HepG2 (cell line): Measurements from ENCODE around the gene SLC16A5. TPM values are rescaled to one million over a fixed set of nuclear protein-coding genes. Genes with fewer than 3 reads are reported as not detected.

Source experiments
- ARHGAP35 ChIP-seq: sonication (generic); formaldehyde crosslinking; IDR thresholded peaks from 2 replicates; pipeline ENCODE4 v1.9.0; 2022; ENCODE audit warnings: mild to moderate bottlenecking, inconsistent platforms, moderate library complexity, missing genetic modification reagents, borderline replicate concordance
- ARNT ChIP-seq: fragments of 450-650 bp; IDR thresholded peaks from 2 replicates; pipeline ENCODE4 v1.6.1; 2017
- EEA1 ChIP-seq: sonication (generic); formaldehyde crosslinking; IDR thresholded peaks from 2 replicates; pipeline ENCODE4 v1.5.1; 2020; ENCODE audit warnings: mild to moderate bottlenecking, missing genetic modification reagents, borderline replicate concordance
- FOXC1 ChIP-seq: sonication (generic); formaldehyde crosslinking; IDR thresholded peaks from 2 replicates; pipeline ENCODE4 v1.8.0; 2022; ENCODE audit warnings: mild to moderate bottlenecking, missing genetic modification reagents, borderline replicate concordance
- FOXK2 ChIP-seq: fragments of 450-650 bp; IDR thresholded peaks from 2 replicates; pipeline ENCODE4 v1.6.1; 2016
- GFI1 ChIP-seq: sonication (generic); formaldehyde crosslinking; IDR thresholded peaks from 2 replicates; pipeline ENCODE4 v1.5.0; 2020; ENCODE audit warnings: missing genetic modification reagents, mild to moderate bottlenecking, borderline replicate concordance
- IKZF4 ChIP-seq: sonication (generic); formaldehyde crosslinking; IDR thresholded peaks from 2 replicates; pipeline ENCODE4 v1.5.1; 2020; ENCODE audit warnings: borderline replicate concordance, mild to moderate bottlenecking, low read depth, missing genetic modification reagents; ENCODE audit errors: not compliant biosample characterization
- IRX3 ChIP-seq: sonication (generic); formaldehyde crosslinking; IDR thresholded peaks from 2 replicates; pipeline ENCODE4 v1.8.1; 2023; ENCODE audit warnings: mild to moderate bottlenecking, low read depth, missing genetic modification reagents, borderline replicate concordance
- MYNN ChIP-seq: sonication (generic); formaldehyde crosslinking; IDR thresholded peaks from 2 replicates; pipeline ENCODE4 v1.4.0; 2020; ENCODE audit warnings: mild to moderate bottlenecking, low read depth, missing genetic modification reagents
- NCOA2 ChIP-seq: sonication (generic); formaldehyde crosslinking; IDR thresholded peaks from 2 replicates; pipeline ENCODE4 v1.8.0; 2022; ENCODE audit warnings: inconsistent platforms
- NFIC ChIP-seq: IDR thresholded peaks from 2 replicates; pipeline ENCODE4 v1.6.1; 2012; ENCODE audit warnings: mild to moderate bottlenecking, low read length, inconsistent platforms
- RARA ChIP-seq: IDR thresholded peaks from 2 replicates; pipeline ENCODE4 v1.6.1; 2016; ENCODE audit warnings: missing genetic modification reagents, missing compliant biosample characterization
- SAP130 ChIP-seq: IDR thresholded peaks from 2 replicates; pipeline ENCODE4 v1.6.1; 2016; ENCODE audit warnings: low read depth
- SMARCC2 ChIP-seq: fragments of 450-650 bp; IDR thresholded peaks from 2 replicates; pipeline ENCODE4 v1.6.1; 2017; ENCODE audit warnings: antibody characterized with exemption, mild to moderate bottlenecking
- SP140L ChIP-seq: sonication (generic); formaldehyde crosslinking; IDR thresholded peaks from 2 replicates; pipeline ENCODE4 v1.4.0; 2020; ENCODE audit warnings: missing genetic modification reagents, borderline replicate concordance
- TP53 ChIP-seq: sonication (generic); formaldehyde crosslinking; conservative IDR thresholded peaks from 2 replicates; pipeline ENCODE4 v1.4.0; 2020; ENCODE audit warnings: missing genetic modification reagents
- ZNF124 ChIP-seq: sonication (generic); formaldehyde crosslinking; IDR thresholded peaks from 2 replicates; pipeline ENCODE4 v1.4.0; 2020; ENCODE audit warnings: missing genetic modification reagents
- ZNF331 ChIP-seq: sonication (generic); formaldehyde crosslinking; IDR thresholded peaks from 2 replicates; pipeline ENCODE4 v1.4.0; 2020; ENCODE audit warnings: missing genetic modification reagents
- ZNF354B ChIP-seq: sonication (generic); formaldehyde crosslinking; IDR thresholded peaks from 2 replicates; pipeline ENCODE4 v1.8.0; 2022; ENCODE audit warnings: mild to moderate bottlenecking, missing genetic modification reagents
- ZNF501 ChIP-seq: sonication (generic); formaldehyde crosslinking; IDR thresholded peaks from 2 replicates; pipeline ENCODE4 v1.5.1; 2020; ENCODE audit warnings: mild to moderate bottlenecking, moderate library complexity, missing genetic modification reagents
- ZNF510 ChIP-seq: sonication (generic); formaldehyde crosslinking; IDR thresholded peaks from 2 replicates; pipeline ENCODE4 v1.4.0; 2020; ENCODE audit warnings: low read depth, mild to moderate bottlenecking, missing genetic modification reagents
- ZNF747 ChIP-seq: sonication (generic); formaldehyde crosslinking; IDR thresholded peaks from 2 replicates; pipeline ENCODE4 v1.8.1; 2023; ENCODE audit warnings: missing genetic modification reagents, mild to moderate bottlenecking, borderline replicate concordance
- ZNF777 ChIP-seq: sonication (generic); formaldehyde crosslinking; IDR thresholded peaks from 2 replicates; pipeline ENCODE4 v1.4.0; 2020; ENCODE audit warnings: missing genetic modification reagents
- polyA plus RNA-seq, 8 experiments: library from polyadenylated mRNA; depleted of rRNA in 3 of 8; stranded (reverse) in 7 of 8; unstranded in 1 of 8; fragments of >200 nt; fragmentation: Illumina TruSeq in 4 of 8; extraction: Trizol in 4 of 8; gene quantifications; 2 replicates each; pipeline versions ENCODE4 v1.2.1 to v1.2.3, GENCODE V29; 2011 to 2016; ENCODE audit warnings: low read depth in 4 of 8, missing spikeins in 1 of 8, mixed read lengths in 1 of 8; ENCODE audit not compliant: insufficient read depth in 1 of 8
- total RNA-seq, 5 experiments: library from RNA; depleted of rRNA; stranded (reverse); fragments of >200 nt; fragmentation: Illumina TruSeq; extraction: Trizol; gene quantifications; 2 replicates each; pipeline ENCODE4 v1.2.3, GENCODE V29; 2016; ENCODE audit warnings: low read depth in 1 of 5
- TF ChIP-seq, protein P1 (sequence below): sonication (generic); formaldehyde crosslinking; conservative IDR thresholded peaks from 2 replicates; pipeline ENCODE4 v1.4.0; 2020; ENCODE audit warnings: missing genetic modification reagents
- TF ChIP-seq, protein P2 (sequence below): sonication (generic); formaldehyde crosslinking; conservative IDR thresholded peaks from 2 replicates; pipeline ENCODE4 v1.4.0; 2020; ENCODE audit warnings: mild to moderate bottlenecking, missing genetic modification reagents, moderate library complexity
- TF ChIP-seq, protein P3 (sequence below): sonication (generic); formaldehyde crosslinking; IDR thresholded peaks from 2 replicates; pipeline ENCODE4 v1.4.0; 2020; ENCODE audit warnings: mild to moderate bottlenecking, missing genetic modification reagents

SLC16A5 gene
- total and polyA plus RNA-seq, 2 of the 13 experiments (the other 11 are each of a cell fraction or from before 2014, with no cell fraction given) = 0.69 to 5.6 TPM

DNA sequence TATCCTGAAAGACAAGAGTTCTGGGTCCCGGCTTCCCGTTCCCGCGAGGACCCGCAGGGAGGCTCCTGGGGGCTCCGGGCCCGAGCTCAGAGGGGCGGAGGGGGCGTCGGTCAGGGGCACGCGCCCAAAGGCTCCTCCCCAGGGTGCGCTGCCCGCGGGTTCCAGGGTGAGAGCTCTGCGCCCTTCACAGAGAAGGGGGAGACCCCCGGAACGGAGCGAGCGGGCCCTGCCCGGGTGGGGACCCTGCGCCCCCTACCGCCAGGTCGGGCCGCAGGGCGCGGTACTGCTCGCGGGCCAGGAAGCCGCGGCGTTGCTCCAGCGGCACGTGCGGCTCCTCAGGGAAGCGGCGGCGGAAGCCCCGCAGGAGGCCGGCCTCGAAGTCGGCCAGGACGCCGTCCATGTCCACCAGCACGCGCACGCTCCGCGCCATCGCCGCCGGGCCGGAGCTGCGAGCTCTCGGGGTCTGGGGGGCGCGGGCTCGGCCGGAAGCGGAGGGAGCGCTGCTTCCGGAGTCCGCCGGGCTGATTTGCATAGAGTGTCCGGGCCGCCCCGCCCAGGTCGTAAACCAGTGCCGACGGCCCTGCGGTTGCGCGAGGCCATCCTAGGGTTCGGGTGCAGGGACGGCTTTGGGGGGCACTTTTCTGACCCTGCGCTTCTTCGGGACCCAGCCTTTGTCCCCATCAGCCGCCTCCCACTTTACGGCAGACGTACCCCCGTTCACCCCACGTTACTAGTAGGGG lies 43.7 kb downstream of the SLC16A5 start, which contains the start of gene NT5C (continued):
- TF ChIP-seq ZNF510 (CRISPR knock-in tag) = peak; percentile 53; the same call in 1 of the 2 replicates
- peak; percentile 92 for TF ChIP-seq EEA1 (CRISPR knock-in tag)
- TF ChIP-seq, protein P1, sequence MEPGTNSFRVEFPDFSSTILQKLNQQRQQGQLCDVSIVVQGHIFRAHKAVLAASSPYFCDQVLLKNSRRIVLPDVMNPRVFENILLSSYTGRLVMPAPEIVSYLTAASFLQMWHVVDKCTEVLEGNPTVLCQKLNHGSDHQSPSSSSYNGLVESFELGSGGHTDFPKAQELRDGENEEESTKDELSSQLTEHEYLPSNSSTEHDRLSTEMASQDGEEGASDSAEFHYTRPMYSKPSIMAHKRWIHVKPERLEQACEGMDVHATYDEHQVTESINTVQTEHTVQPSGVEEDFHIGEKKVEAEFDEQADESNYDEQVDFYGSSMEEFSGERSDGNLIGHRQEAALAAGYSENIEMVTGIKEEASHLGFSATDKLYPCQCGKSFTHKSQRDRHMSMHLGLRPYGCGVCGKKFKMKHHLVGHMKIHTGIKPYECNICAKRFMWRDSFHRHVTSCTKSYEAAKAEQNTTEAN (CRISPR knock-in tag) = peak; percentile 83
- TF ChIP-seq ZNF124 (CRISPR knock-in tag) = no peak; the same call in 1 of the 2 replicates
- TF ChIP-seq IKZF4 (CRISPR knock-in tag) = peak; percentile 58
- no peak for TF ChIP-seq MYNN
- TF ChIP-seq ZNF331 (CRISPR knock-in tag) = peak; percentile 76
- no peak for TF ChIP-seq SMARCC2
- TF ChIP-seq ARNT = no peak
- peak; percentile 95 for TF ChIP-seq ARHGAP35
- TF ChIP-seq, protein P2, sequence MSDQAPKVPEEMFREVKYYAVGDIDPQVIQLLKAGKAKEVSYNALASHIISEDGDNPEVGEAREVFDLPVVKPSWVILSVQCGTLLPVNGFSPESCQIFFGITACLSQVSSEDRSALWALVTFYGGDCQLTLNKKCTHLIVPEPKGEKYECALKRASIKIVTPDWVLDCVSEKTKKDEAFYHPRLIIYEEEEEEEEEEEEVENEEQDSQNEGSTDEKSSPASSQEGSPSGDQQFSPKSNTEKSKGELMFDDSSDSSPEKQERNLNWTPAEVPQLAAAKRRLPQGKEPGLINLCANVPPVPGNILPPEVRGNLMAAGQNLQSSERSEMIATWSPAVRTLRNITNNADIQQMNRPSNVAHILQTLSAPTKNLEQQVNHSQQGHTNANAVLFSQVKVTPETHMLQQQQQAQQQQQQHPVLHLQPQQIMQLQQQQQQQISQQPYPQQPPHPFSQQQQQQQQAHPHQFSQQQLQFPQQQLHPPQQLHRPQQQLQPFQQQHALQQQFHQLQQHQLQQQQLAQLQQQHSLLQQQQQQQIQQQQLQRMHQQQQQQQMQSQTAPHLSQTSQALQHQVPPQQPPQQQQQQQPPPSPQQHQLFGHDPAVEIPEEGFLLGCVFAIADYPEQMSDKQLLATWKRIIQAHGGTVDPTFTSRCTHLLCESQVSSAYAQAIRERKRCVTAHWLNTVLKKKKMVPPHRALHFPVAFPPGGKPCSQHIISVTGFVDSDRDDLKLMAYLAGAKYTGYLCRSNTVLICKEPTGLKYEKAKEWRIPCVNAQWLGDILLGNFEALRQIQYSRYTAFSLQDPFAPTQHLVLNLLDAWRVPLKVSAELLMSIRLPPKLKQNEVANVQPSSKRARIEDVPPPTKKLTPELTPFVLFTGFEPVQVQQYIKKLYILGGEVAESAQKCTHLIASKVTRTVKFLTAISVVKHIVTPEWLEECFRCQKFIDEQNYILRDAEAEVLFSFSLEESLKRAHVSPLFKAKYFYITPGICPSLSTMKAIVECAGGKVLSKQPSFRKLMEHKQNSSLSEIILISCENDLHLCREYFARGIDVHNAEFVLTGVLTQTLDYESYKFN (CRISPR knock-in tag) = peak; percentile 43; the same call in 1 of the 2 replicates
- TF ChIP-seq TP53 (CRISPR knock-in tag) = no peak
- peak; percentile 43; the same call in 1 of the 2 replicates for TF ChIP-seq SP140L (CRISPR knock-in tag)
- peak; percentile 68; the same call in 1 of the 2 replicates for TF ChIP-seq ZNF747 (CRISPR knock-in tag)
- peak; percentile 95 for TF ChIP-seq SAP130 (CRISPR knock-in tag)
- TF ChIP-seq NFIC = no peak; the same call in 1 of the 2 replicates
- peak; percentile 84 for TF ChIP-seq ZNF777 (CRISPR knock-in tag)
- TF ChIP-seq FOXK2 = no peak
- TF ChIP-seq ZNF501 (CRISPR knock-in tag) = no peak
- TF ChIP-seq IRX3 = peak; percentile 90; the same call in 1 of the 2 replicates
- no peak; the same call in 1 of the 2 replicates for TF ChIP-seq NCOA2 (CRISPR knock-in tag)
- peak; percentile 47; the same call in 1 of the 2 replicates for TF ChIP-seq ZNF354B (CRISPR knock-in tag)
- TF ChIP-seq, protein P3, sequence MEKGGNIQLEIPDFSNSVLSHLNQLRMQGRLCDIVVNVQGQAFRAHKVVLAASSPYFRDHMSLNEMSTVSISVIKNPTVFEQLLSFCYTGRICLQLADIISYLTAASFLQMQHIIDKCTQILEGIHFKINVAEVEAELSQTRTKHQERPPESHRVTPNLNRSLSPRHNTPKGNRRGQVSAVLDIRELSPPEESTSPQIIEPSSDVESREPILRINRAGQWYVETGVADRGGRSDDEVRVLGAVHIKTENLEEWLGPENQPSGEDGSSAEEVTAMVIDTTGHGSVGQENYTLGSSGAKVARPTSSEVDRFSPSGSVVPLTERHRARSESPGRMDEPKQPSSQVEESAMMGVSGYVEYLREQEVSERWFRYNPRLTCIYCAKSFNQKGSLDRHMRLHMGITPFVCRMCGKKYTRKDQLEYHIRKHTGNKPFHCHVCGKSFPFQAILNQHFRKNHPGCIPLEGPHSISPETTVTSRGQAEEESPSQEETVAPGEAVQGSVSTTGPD = no peak
- TF ChIP-seq GFI1 = peak; percentile 65; the same call in 1 of the 2 replicates
- peak; percentile 43 for TF ChIP-seq RARA (CRISPR knock-in tag)
- no peak; the same call in 1 of the 2 replicates for TF ChIP-seq FOXC1 (CRISPR knock-in tag)
